Activated CD8-positive, alpha-beta T cell treated with anti-CD3 and anti-CD28 coated beads, Interleukin-2, amount 10 ng/mL, durations not matched to agents 7 days and 5 days (primary cell): Measurements from ENCODE around the gene CMIP. TPM values are rescaled to one million over a fixed set of nuclear protein-coding genes. Genes with fewer than 3 reads are reported as not detected.
"Not testable (repeated sequence)": the region's sequence is repeated elsewhere in the genome, so short reads cannot be mapped to it uniquely, and the experiment has no call there.

Experiments
- ATAC-seq: fragments of 150-1000 bp; cut with Tn5 transposase; one replicate; pipeline ENCODE4 v1.10.0; 2021; ENCODE audit warnings: moderate library complexity
- CTCF ChIA-PET: fragments of 350-600 bp; sonication (Branson Sonifier 250); formaldehyde crosslinking; loops from one replicate; lab custom pipeline; 2021; ENCODE audit warnings: antibody characterized with exemption; lab: Charles Lee
- POLR2A ChIA-PET: fragments of 350-600 bp; sonication (Branson Sonifier 250); formaldehyde crosslinking; loops from one replicate; lab custom pipeline; 2021; ENCODE audit warnings: antibody characterized with exemption; lab: Charles Lee
- DNase-seq: peaks from one replicate; pipeline ENCODE4 v3.0.0-alpha.2; 2020
- H3K27ac Mint-ChIP-seq: one replicate; pipeline ENCODE4 v1.8.0; 2021; ENCODE audit warnings: mild to moderate bottlenecking, mixed read lengths
- H3K27me3 Mint-ChIP-seq: one replicate; pipeline ENCODE4 v1.8.0; 2021; ENCODE audit warnings: low read depth, mixed read lengths
- H3K36me3 Mint-ChIP-seq: one replicate; pipeline ENCODE4 v1.8.0; 2021; ENCODE audit warnings: low read depth, mixed read lengths
- H3K4me1 Mint-ChIP-seq: one replicate; pipeline ENCODE4 v1.8.0; 2021; ENCODE audit warnings: low read depth, mixed read lengths
- H3K4me3 Mint-ChIP-seq: one replicate; pipeline ENCODE4 v1.8.0; 2021; ENCODE audit warnings: mild to moderate bottlenecking, mixed read lengths
- H3K9me3 Mint-ChIP-seq: one replicate; pipeline ENCODE4 v1.8.0; 2022; ENCODE audit warnings: mixed read lengths; ENCODE audit not compliant: insufficient read depth
- total RNA-seq, 2 experiments: library from RNA; stranded (reverse); gene quantifications; one replicate each; pipeline ENCODE4 v1.2.3, GENCODE V29; 2021

CMIP gene
- total RNA-seq, 2 experiments from 2014 or later = 62.5 to 70.4 TPM

DNA sequence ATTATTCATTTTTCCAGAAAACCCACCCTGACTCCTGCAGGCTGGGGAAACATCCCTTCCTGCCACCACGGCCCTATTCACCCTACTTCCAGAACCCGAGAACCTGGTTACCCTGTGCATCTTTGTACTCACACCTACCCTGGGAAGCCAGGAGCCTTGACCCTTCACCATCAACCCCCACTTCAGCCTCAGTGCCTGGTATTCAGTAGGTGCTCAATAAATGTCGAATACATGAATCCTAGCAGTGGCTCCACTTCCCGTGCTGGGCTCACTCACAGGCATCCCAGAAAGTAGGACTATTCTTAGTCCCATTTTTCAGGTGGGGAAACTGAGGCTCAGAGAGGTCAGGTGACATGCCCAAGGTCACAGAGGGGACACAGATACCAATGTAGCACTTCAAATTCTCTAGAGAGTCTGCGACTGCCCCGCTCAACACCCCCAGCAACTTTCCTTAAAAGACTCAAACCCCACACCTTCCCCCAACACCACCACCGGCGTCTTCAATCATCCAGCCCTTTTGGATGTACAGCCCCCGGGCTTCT, 36.1 kb upstream of the CMIP start:
- Mint-ChIP-seq H3K9me3 (no peaks in the 10 kb centered on the region), H3K4me3 (no peak overlapping the region), H3K27ac (peak overlapping the region; percentile 6), H3K36me3 (no peaks in the 10 kb centered on the region), H3K27me3 (peaks cover 8% of the 10 kb centered on the region), H3K4me1 (peaks cover 3% of the 10 kb centered on the region)
- ChIA-PET POLR2A (no interaction called here), CTCF (no interaction called here)
- DNase-seq (no peak), ATAC-seq (no peak)

DNA sequence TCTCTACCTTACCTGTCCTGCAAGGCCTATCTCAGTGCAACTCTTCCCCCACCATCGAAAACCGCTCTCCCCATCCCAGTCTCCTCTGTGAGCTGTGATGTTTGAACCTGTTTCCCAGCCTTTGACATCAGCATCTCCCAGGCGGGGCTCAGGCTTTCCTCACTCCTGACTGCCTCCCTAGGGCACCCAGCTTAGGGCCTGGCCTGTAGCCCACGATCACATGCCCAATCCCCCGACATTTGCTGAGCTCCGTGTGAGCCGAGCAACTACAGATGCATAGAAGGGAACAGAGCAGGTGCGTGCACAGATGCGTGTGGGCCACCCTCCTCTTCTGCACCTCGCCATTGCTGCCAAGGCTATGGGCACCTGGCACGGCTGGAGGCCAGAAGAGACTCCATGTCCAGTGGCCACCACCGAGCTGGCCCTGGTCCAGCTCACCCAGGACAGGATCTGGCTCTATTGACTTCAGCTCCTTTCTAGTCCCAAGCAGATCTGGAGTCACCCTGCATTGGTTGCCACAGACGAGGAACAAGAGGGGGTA, 35.5 kb upstream of the CMIP start:
- ATAC-seq (no peak), DNase-seq (no peak)
- Mint-ChIP-seq H3K9me3 (no peaks in the 10 kb centered on the region), H3K4me1 (no peaks in the 10 kb centered on the region), H3K4me3 (no peak overlapping the region), H3K36me3 (no peaks in the 10 kb centered on the region), H3K27ac (peak overlapping the region; percentile 6), H3K27me3 (peaks cover 8% of the 10 kb centered on the region)
- ChIA-PET CTCF (no interaction called here), POLR2A (no interaction called here)

GRCh38 chr16:81410643-81411293, 33.8 kb upstream of the CMIP start:
- H3K27ac Mint-ChIP-seq = no peak overlapping the region

GRCh38 chr16:81413245-81413990, 31.2 kb upstream of the CMIP start:
- H3K4me1 Mint-ChIP-seq = no peaks in the 10 kb centered on the region
- H3K4me3 Mint-ChIP-seq = no peak overlapping the region
- H3K9me3 Mint-ChIP-seq = no peaks in the 10 kb centered on the region
- no peak for ATAC-seq
- H3K27ac Mint-ChIP-seq = no peak overlapping the region
- no peaks in the 10 kb centered on the region for H3K36me3 Mint-ChIP-seq
- H3K27me3 Mint-ChIP-seq = peaks cover 12% of the 10 kb centered on the region
- CTCF ChIA-PET = interaction anchor here (1.0 to 1.1 kb wide), 2 partner anchors 11 to 316 kb away, joined by 3 read pairs; no protein-coding TSS in a partner anchor
- DNase-seq = no peak
- POLR2A ChIA-PET = interaction anchor here (1.2 kb wide), 1 partner anchor 63 kb away, joined by 3 read pairs; no protein-coding TSS in a partner anchor

More at GRCh38 chr16:81410643-81411293, 33.8 kb upstream of the CMIP start:
- DNase-seq (no peak), ATAC-seq (no peak)
- H3K4me1 Mint-ChIP-seq = no peaks in the 10 kb centered on the region
- no peaks in the 10 kb centered on the region for H3K36me3 Mint-ChIP-seq
- ChIA-PET CTCF (no interaction called here), POLR2A (interaction anchor here (0.6 kb wide), 1 partner anchor 683 kb away, joined by 3 read pairs; no protein-coding TSS in a partner anchor)
- no peaks in the 10 kb centered on the region for H3K9me3 Mint-ChIP-seq
- peaks cover 12% of the 10 kb centered on the region for H3K27me3 Mint-ChIP-seq
- no peak overlapping the region for H3K4me3 Mint-ChIP-seq

DNA sequence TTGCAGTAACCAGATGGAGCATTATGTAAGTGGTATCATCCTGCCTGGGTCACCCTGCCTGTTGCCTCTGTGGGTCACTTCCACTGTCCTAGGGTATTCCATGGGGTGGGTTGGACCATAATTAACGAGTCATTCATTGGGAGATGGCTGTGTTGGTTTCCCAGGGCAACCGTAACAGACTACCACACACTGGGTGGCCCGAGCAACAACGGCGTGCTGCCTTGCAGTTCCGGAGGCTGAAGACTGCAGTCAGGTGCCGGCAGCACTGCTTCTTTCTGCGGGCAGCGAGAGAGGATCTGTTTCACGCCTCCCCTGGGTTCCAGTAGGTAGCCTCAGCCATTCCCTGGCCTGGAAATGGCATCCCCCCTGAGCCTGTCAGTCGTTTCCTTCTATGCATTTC, 28.9 kb upstream of the CMIP start:
- H3K27ac Mint-ChIP-seq = no peak overlapping the region
- no peak overlapping the region for H3K4me3 Mint-ChIP-seq
- CTCF ChIA-PET = no interaction called here

GRCh38 chr16:81416749-81417148, 27.9 kb upstream of the CMIP start:
- DNase-seq (no peak), ATAC-seq (no peak)
- no peak overlapping the region for H3K4me3 Mint-ChIP-seq
- H3K9me3 Mint-ChIP-seq = no peaks in the 10 kb centered on the region
- no peaks in the 10 kb centered on the region for H3K4me1 Mint-ChIP-seq
- CTCF ChIA-PET = interaction anchor here (1.2 to 1.4 kb wide), 2 partner anchors 13 to 16 kb away, joined by 3 to 4 read pairs; no protein-coding TSS in a partner anchor
- no peak overlapping the region for H3K27ac Mint-ChIP-seq
- no peaks in the 10 kb centered on the region for H3K36me3 Mint-ChIP-seq
- peaks cover 4% of the 10 kb centered on the region for H3K27me3 Mint-ChIP-seq
- POLR2A ChIA-PET = no interaction called here

More for the DNA sequence above, 28.9 kb upstream of the CMIP start:
- POLR2A ChIA-PET = no interaction called here
- H3K4me1 Mint-ChIP-seq = no peaks in the 10 kb centered on the region
- ATAC-seq (no peak), DNase-seq (no peak)
- peaks cover 6% of the 10 kb centered on the region for H3K27me3 Mint-ChIP-seq
- no peaks in the 10 kb centered on the region for H3K36me3 Mint-ChIP-seq
- H3K9me3 Mint-ChIP-seq = no peaks in the 10 kb centered on the region

DNA sequence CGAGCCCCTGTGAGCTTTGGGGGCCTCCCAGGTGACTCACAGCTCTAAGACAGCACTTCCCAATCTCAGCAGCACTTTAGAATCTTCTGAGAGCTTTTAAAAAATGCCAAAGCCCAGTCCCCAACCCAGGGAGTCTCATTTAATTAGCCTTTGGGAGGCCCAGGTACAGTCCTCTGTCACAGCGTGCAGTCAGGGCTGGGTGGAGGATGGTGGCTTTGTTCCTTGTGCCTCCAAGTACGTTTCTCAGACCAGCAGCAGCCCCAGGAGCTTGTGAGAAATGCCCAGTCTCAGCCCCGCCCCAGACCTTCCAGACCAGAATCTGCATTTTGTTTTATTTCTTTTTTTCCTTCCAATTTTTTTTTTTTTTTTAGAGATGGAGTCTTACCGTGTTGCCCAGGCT, 27.4 kb upstream of the CMIP start:
- H3K27ac Mint-ChIP-seq = no peak overlapping the region
- POLR2A ChIA-PET = no interaction called here
- no peak overlapping the region for H3K4me3 Mint-ChIP-seq
- H3K27me3 Mint-ChIP-seq = peaks cover 4% of the 10 kb centered on the region
- CTCF ChIA-PET = interaction anchor here (1.2 to 1.4 kb wide), 2 partner anchors 13 to 16 kb away, joined by 3 to 4 read pairs; no protein-coding TSS in a partner anchor
- H3K4me1 Mint-ChIP-seq = no peaks in the 10 kb centered on the region
- H3K9me3 Mint-ChIP-seq = no peaks in the 10 kb centered on the region
- DNase-seq (no peak), ATAC-seq (no peak)
- H3K36me3 Mint-ChIP-seq = no peaks in the 10 kb centered on the region

DNA sequence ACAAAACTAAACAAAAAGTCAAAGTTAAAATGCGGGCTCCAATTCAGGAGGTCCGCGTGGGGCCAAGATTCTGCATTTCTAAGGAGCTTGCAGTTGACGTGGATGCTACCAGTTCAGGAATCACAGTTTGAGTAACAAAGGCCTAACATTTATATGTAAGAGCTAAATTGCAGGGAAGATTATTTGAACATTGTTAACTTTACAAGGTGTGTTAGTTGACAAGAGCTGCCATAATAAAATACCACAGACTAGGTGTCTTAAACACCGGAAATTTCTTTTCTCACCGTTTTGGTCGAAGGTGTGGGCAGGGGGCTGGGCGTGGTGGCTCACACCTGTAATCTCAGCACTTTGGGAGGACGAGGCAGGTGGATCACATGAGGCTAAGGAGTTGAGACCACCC, 24.8 kb upstream of the CMIP start:
- Mint-ChIP-seq H3K27ac (no peak overlapping the region), H3K27me3 (peaks cover 2% of the 10 kb centered on the region), H3K9me3 (no peaks in the 10 kb centered on the region), H3K4me1 (peaks cover 3% of the 10 kb centered on the region), H3K4me3 (no peak overlapping the region), H3K36me3 (no peaks in the 10 kb centered on the region)
- ChIA-PET CTCF (no interaction called here), POLR2A (no interaction called here)
- ATAC-seq = no peak
- DNase-seq = no peak

- Mint-ChIP-seq H3K27me3 (peaks cover 2% of the 10 kb centered on the region), H3K4me3 (no peak overlapping the region), H3K4me1 (peaks cover 12% of the 10 kb centered on the region), H3K9me3 (no peaks in the 10 kb centered on the region), H3K27ac (no peak overlapping the region), H3K36me3 (no peaks in the 10 kb centered on the region)
- DNase-seq (no peak), ATAC-seq (no peak)
- ChIA-PET CTCF (interaction anchor here (0.8 kb wide), 1 partner anchor 17 kb away, joined by 4 read pairs; no protein-coding TSS in a partner anchor), POLR2A (no interaction called here)
Measured at GRCh38 chr16:81421126-81421525, 23.5 kb upstream of the CMIP start.

DNA sequence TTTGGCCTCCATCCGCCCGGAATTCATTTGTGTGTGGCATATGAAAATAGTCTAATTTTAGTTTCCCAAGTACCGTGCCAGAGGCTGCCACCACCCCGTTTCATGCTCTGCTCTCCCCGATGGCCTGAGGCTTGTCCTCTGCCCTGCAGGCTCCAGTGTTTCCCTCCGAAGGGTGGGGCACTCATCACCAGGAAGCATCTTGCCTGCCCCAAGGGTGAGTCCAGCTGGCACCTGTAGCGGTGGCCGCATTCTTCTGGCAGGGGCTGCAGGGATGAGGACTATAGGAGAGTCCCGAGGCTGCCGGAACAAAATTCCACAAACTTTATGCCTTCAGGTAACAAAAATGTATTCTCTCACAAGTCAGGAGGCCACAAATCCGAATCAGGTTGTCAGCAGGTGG, 23.1 kb upstream of the CMIP start:
- CTCF ChIA-PET = interaction anchor here (0.8 kb wide), 1 partner anchor 17 kb away, joined by 4 read pairs; no protein-coding TSS in a partner anchor
- no peaks in the 10 kb centered on the region for H3K36me3 Mint-ChIP-seq
- H3K9me3 Mint-ChIP-seq = no peaks in the 10 kb centered on the region
- POLR2A ChIA-PET = no interaction called here
- DNase-seq (no peak), ATAC-seq (no peak)
- H3K4me1 Mint-ChIP-seq = peaks cover 12% of the 10 kb centered on the region
- no peak overlapping the region for H3K27ac Mint-ChIP-seq
- H3K4me3 Mint-ChIP-seq = no peak overlapping the region
- peaks cover 2% of the 10 kb centered on the region for H3K27me3 Mint-ChIP-seq

GRCh38 chr16:81422153-81422552, 22.5 kb upstream of the CMIP start:
- H3K27me3 Mint-ChIP-seq, DNase-seq, POLR2A ChIA-PET, H3K36me3 Mint-ChIP-seq, H3K27ac Mint-ChIP-seq, H3K4me3 Mint-ChIP-seq, CTCF ChIA-PET, ATAC-seq, H3K9me3 Mint-ChIP-seq: not testable (repeated sequence)
- H3K4me1 Mint-ChIP-seq = peaks cover 12% of the 10 kb centered on the region
